WTC11 (cell line): Measurements from ENCODE around the gene DNAJB2. TPM values are rescaled to one million over a fixed set of nuclear protein-coding genes. Genes with fewer than 3 reads are reported as not detected.

Experiments
- ATAC-seq: fragments of 200-7000 bp; cut with Tn5 transposase; 2 replicates; pipeline ENCODE4 v1.10.0; 2021; ENCODE audit warnings: mild to moderate bottlenecking, moderate library complexity
- CTCF ChIA-PET: fragments of 300-600 bp; sonication (Branson Sonifier 250); formaldehyde crosslinking; loops from one replicate; lab custom pipeline; 2021; ENCODE audit warnings: antibody characterized with exemption; lab: Charles Lee
- POLR2A ChIA-PET: fragments of 350-600 bp; sonication (Branson Sonifier 250); formaldehyde crosslinking; loops from one replicate; lab custom pipeline; 2021; ENCODE audit warnings: antibody characterized with exemption; lab: Charles Lee
- DNase-seq: peaks from one replicate; pipeline ENCODE4 v3.0.0; 2021; ENCODE audit warnings: low spot score
- H3K27ac Mint-ChIP-seq: 2 replicates; pipeline ENCODE4 v1.8.0; 2021; ENCODE audit warnings: mixed read lengths
- H3K27me3 Mint-ChIP-seq: 2 replicates; pipeline ENCODE4 v1.8.0; 2021; ENCODE audit warnings: low read depth, mild to moderate bottlenecking, moderate library complexity, mixed read lengths
- H3K36me3 Mint-ChIP-seq: 2 replicates; pipeline ENCODE4 v1.8.0; 2021; ENCODE audit warnings: mixed read lengths
- H3K4me1 Mint-ChIP-seq: 2 replicates; pipeline ENCODE4 v1.8.0; 2022; ENCODE audit warnings: mixed read lengths
- H3K4me3 Mint-ChIP-seq: 2 replicates; pipeline ENCODE4 v1.8.0; 2021; ENCODE audit warnings: mild to moderate bottlenecking, moderate library complexity, mixed read lengths
- H3K9me3 Mint-ChIP-seq: 2 replicates; pipeline ENCODE4 v1.8.0; 2021; ENCODE audit warnings: mixed read lengths
- ATF6 ChIP-seq: sonication (generic); formaldehyde crosslinking; IDR thresholded peaks from 2 replicates; pipeline ENCODE4 v1.8.1; 2023; ENCODE audit warnings: mild to moderate bottlenecking, missing genetic modification reagents
- GRHL2 ChIP-seq: fragments of 250-450 bp; sonication (Bioruptor Pico); IDR thresholded peaks from 2 replicates; pipeline ENCODE4 v1.8.0; 2022; ENCODE audit warnings: mild to moderate bottlenecking, moderate library complexity; ENCODE audit not compliant: insufficient replicate concordance, severe bottlenecking
- HMGA2 ChIP-seq: fragments of 250-450 bp; sonication (Bioruptor Pico); IDR thresholded peaks from 2 replicates; pipeline ENCODE4 v1.4.0; 2021; ENCODE audit warnings: mild to moderate bottlenecking, moderate library complexity
- JUN ChIP-seq: sonication (generic); formaldehyde crosslinking; IDR thresholded peaks from 2 replicates; pipeline ENCODE4 v1.8.0; 2023; ENCODE audit warnings: mild to moderate bottlenecking, missing genetic modification reagents
- NR1H2 ChIP-seq: sonication (generic); formaldehyde crosslinking; IDR thresholded peaks from 2 replicates; pipeline ENCODE4 v1.9.0; 2021; ENCODE audit warnings: mild to moderate bottlenecking, moderate library complexity, missing genetic modification reagents
- SOX15 ChIP-seq: fragments of 250-450 bp; sonication (Bioruptor Pico); IDR thresholded peaks from 2 replicates; pipeline ENCODE4 v1.9.0; 2021; ENCODE audit warnings: mild to moderate bottlenecking
- ZNF232 ChIP-seq: sonication (generic); formaldehyde crosslinking; IDR thresholded peaks from 2 replicates; pipeline ENCODE4 v1.8.0; 2022; ENCODE audit warnings: mild to moderate bottlenecking, missing genetic modification reagents
- ZNF317 ChIP-seq: sonication (generic); formaldehyde crosslinking; IDR thresholded peaks from 2 replicates; pipeline ENCODE4 v1.8.1; 2023; ENCODE audit warnings: low read depth, mild to moderate bottlenecking, moderate library complexity, missing genetic modification reagents, borderline replicate concordance
- total RNA-seq: library from RNA; stranded (reverse); gene quantifications from 3 replicates; pipeline ENCODE4 v1.2.3, GENCODE V29; 2021
- TF ChIP-seq, protein P1 (sequence below): fragments of 200-600 bp; IDR thresholded peaks from 2 replicates; pipeline ENCODE4 v1.8.0; 2022; ENCODE audit warnings: antibody characterized with exemption
- TF ChIP-seq, protein P2 (sequence below): fragments of 250-450 bp; sonication (Bioruptor Pico); IDR thresholded peaks from 2 replicates; pipeline ENCODE4 v1.9.0; 2021; ENCODE audit warnings: mild to moderate bottlenecking, borderline replicate concordance
- TF ChIP-seq, protein P3 (sequence below): sonication (generic); formaldehyde crosslinking; IDR thresholded peaks from 2 replicates; pipeline ENCODE4 v1.8.1; 2023; ENCODE audit warnings: mild to moderate bottlenecking, missing genetic modification reagents, moderate library complexity
- TF ChIP-seq, protein P4 (sequence below): sonication (generic); formaldehyde crosslinking; conservative IDR thresholded peaks from 2 replicates; pipeline ENCODE4 v1.8.1; 2023; ENCODE audit warnings: mild to moderate bottlenecking, low read depth, missing genetic modification reagents, moderate library complexity
- TF ChIP-seq, protein P5 (sequence below): fragments of 250-450 bp; sonication (Bioruptor Pico); conservative IDR thresholded peaks from 2 replicates; pipeline ENCODE4 v1.9.0; 2021; ENCODE audit warnings: mild to moderate bottlenecking

Gene DNAJB2
- total RNA-seq, 1 experiment from 2014 or later = 36.1 TPM

GRCh38 chr2:219252084-219252483 is 27.1 kb upstream of the DNAJB2 start:
- H3K4me3 Mint-ChIP-seq = peak overlapping the region; percentile 79
- H3K36me3 Mint-ChIP-seq = peaks cover 19% of the 10 kb centered on the region; the same call in 1 of the 2 replicates
- POLR2A ChIA-PET = interaction anchor here (1.4 to 2.5 kb wide), 4 partner anchors 27 to 76 kb away, joined by 3 to 15 read pairs (median 8); partner anchors contain the start of genes CNPPD1, DNAJB2 and ZFAND2B
- H3K9me3 Mint-ChIP-seq = no peaks in the 10 kb centered on the region
- TF ChIP-seq ZNF232 (CRISPR knock-in tag) (no peak), ZNF317 (no peak)
- TF ChIP-seq, protein P1, sequence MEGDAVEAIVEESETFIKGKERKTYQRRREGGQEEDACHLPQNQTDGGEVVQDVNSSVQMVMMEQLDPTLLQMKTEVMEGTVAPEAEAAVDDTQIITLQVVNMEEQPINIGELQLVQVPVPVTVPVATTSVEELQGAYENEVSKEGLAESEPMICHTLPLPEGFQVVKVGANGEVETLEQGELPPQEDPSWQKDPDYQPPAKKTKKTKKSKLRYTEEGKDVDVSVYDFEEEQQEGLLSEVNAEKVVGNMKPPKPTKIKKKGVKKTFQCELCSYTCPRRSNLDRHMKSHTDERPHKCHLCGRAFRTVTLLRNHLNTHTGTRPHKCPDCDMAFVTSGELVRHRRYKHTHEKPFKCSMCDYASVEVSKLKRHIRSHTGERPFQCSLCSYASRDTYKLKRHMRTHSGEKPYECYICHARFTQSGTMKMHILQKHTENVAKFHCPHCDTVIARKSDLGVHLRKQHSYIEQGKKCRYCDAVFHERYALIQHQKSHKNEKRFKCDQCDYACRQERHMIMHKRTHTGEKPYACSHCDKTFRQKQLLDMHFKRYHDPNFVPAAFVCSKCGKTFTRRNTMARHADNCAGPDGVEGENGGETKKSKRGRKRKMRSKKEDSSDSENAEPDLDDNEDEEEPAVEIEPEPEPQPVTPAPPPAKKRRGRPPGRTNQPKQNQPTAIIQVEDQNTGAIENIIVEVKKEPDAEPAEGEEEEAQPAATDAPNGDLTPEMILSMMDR = no peak
- peaks cover 57% of the 10 kb centered on the region for H3K27me3 Mint-ChIP-seq
- H3K27ac Mint-ChIP-seq = no peak overlapping the region
- ATAC-seq (no peak), DNase-seq (no peak)
- CTCF ChIA-PET = interaction anchor here (0.8 to 4.7 kb wide), 5 partner anchors 25 to 81 kb away, joined by 3 to 33 read pairs (median 6); partner anchors contain the start of genes ABCB6 and DNAJB2
- peaks cover 25% of the 10 kb centered on the region for H3K4me1 Mint-ChIP-seq

DNA sequence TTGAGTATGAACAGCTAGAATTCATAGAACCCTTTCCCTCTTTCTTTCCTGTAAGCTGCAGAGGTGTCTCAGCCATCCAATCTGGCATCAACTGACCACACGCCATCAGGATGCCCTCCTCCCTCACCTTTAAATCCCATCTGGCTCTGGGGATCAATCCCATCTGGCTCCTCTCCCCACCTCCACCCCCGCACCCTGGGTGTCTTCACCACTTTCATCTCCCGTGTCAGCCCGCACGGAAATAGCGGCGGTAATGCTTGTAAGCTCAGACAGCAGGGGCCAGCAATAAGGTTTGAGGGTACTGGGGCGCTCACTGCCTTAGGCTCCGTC is 26.6 kb upstream of the DNAJB2 start:
- no peak for DNase-seq
- peaks cover 25% of the 10 kb centered on the region for H3K4me1 Mint-ChIP-seq
- peaks cover 19% of the 10 kb centered on the region; the same call in 1 of the 2 replicates for H3K36me3 Mint-ChIP-seq
- H3K27ac Mint-ChIP-seq = peak overlapping the region; percentile 41; the same call in 1 of the 2 replicates
- TF ChIP-seq, protein P2, sequence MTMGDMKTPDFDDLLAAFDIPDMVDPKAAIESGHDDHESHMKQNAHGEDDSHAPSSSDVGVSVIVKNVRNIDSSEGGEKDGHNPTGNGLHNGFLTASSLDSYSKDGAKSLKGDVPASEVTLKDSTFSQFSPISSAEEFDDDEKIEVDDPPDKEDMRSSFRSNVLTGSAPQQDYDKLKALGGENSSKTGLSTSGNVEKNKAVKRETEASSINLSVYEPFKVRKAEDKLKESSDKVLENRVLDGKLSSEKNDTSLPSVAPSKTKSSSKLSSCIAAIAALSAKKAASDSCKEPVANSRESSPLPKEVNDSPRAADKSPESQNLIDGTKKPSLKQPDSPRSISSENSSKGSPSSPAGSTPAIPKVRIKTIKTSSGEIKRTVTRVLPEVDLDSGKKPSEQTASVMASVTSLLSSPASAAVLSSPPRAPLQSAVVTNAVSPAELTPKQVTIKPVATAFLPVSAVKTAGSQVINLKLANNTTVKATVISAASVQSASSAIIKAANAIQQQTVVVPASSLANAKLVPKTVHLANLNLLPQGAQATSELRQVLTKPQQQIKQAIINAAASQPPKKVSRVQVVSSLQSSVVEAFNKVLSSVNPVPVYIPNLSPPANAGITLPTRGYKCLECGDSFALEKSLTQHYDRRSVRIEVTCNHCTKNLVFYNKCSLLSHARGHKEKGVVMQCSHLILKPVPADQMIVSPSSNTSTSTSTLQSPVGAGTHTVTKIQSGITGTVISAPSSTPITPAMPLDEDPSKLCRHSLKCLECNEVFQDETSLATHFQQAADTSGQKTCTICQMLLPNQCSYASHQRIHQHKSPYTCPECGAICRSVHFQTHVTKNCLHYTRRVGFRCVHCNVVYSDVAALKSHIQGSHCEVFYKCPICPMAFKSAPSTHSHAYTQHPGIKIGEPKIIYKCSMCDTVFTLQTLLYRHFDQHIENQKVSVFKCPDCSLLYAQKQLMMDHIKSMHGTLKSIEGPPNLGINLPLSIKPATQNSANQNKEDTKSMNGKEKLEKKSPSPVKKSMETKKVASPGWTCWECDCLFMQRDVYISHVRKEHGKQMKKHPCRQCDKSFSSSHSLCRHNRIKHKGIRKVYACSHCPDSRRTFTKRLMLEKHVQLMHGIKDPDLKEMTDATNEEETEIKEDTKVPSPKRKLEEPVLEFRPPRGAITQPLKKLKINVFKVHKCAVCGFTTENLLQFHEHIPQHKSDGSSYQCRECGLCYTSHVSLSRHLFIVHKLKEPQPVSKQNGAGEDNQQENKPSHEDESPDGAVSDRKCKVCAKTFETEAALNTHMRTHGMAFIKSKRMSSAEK (CRISPR knock-in tag) = no peak
- TF ChIP-seq NR1H2 = no peak
- TF ChIP-seq ATF6 = no peak
- no peak for TF ChIP-seq HMGA2 (CRISPR knock-in tag)
- TF ChIP-seq SOX15 (CRISPR knock-in tag) = no peak
- TF ChIP-seq, protein P3, sequence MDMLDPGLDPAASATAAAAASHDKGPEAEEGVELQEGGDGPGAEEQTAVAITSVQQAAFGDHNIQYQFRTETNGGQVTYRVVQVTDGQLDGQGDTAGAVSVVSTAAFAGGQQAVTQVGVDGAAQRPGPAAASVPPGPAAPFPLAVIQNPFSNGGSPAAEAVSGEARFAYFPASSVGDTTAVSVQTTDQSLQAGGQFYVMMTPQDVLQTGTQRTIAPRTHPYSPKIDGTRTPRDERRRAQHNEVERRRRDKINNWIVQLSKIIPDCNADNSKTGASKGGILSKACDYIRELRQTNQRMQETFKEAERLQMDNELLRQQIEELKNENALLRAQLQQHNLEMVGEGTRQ (CRISPR knock-in tag) = no peak
- TF ChIP-seq, protein P4, sequence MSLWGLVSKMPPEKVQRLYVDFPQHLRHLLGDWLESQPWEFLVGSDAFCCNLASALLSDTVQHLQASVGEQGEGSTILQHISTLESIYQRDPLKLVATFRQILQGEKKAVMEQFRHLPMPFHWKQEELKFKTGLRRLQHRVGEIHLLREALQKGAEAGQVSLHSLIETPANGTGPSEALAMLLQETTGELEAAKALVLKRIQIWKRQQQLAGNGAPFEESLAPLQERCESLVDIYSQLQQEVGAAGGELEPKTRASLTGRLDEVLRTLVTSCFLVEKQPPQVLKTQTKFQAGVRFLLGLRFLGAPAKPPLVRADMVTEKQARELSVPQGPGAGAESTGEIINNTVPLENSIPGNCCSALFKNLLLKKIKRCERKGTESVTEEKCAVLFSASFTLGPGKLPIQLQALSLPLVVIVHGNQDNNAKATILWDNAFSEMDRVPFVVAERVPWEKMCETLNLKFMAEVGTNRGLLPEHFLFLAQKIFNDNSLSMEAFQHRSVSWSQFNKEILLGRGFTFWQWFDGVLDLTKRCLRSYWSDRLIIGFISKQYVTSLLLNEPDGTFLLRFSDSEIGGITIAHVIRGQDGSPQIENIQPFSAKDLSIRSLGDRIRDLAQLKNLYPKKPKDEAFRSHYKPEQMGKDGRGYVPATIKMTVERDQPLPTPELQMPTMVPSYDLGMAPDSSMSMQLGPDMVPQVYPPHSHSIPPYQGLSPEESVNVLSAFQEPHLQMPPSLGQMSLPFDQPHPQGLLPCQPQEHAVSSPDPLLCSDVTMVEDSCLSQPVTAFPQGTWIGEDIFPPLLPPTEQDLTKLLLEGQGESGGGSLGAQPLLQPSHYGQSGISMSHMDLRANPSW (CRISPR knock-in tag) = no peak
- TF ChIP-seq JUN (CRISPR knock-in tag) = no peak
- TF ChIP-seq GRHL2 (CRISPR knock-in tag) = no peak
- TF ChIP-seq, protein P5, sequence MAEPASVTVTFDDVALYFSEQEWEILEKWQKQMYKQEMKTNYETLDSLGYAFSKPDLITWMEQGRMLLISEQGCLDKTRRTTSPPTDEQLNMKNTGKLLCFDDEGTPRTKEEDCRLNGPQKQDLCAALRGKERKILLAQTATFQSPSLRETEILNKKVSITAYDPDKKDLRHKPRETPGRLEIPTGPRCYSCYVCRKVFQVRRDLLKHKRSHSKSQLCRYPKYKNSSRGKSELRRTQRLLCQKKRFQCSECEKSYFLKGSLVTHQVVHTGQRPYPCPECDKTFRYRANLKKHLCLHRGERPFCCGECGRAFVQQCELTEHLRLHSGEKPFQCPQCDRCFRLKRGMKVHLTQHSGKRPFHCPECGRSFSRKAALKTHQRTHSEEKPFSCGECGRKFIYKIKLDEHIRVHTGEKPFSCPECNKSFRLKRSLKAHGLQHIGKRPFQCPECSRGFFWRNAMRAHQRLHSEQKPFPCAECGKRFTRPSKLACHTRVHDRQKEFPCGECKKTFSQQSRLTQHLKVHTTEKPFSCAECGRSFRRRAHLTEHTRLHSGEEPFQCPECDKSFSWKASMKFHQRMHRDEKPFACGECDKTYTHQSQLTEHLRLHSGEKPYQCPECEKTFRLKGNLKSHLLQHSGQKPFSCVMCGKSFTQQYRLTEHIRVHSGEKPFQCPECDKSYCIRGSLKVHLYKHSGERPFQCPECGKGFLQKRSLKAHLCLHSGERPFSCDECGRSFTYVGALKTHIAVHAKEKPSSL (CRISPR knock-in tag) = no peak
- peaks cover 57% of the 10 kb centered on the region for H3K27me3 Mint-ChIP-seq
- peak overlapping the region; percentile 79 for H3K4me3 Mint-ChIP-seq
- CTCF ChIA-PET = interaction anchor here (0.7 to 4.7 kb wide), 7 partner anchors 25 to 257 kb away, joined by 3 to 33 read pairs (median 6); partner anchors contain the start of gene ABCB6
- ATAC-seq = no peak
- no peaks in the 10 kb centered on the region for H3K9me3 Mint-ChIP-seq
- POLR2A ChIA-PET = interaction anchor here (1.3 to 2.5 kb wide), 5 partner anchors 27 to 76 kb away, joined by 4 to 15 read pairs (median 9); partner anchors contain the start of genes ABCB6, CNPPD1, DNAJB2 and ZFAND2B
